OCI-LY7 (cell line): ENCODE results near the gene ACSS1.

Experiments
- EZH2phosphoT487 ChIP-seq: fragments of 200-600 bp; sonication (generic); IDR thresholded peaks from 2 replicates; pipeline ENCODE4 v1.6.1; 2018; ENCODE audit warnings: low read depth, borderline replicate concordance, mild to moderate bottlenecking, mixed run types, antibody characterized with exemption, low read length, moderate library complexity, mixed read lengths
- TF ChIP-seq, protein P1 (sequence below): fragments of 200-600 bp; sonication (generic); conservative IDR thresholded peaks from 2 replicates; pipeline ENCODE4 v1.5.1; 2014; ENCODE audit warnings: mild to moderate bottlenecking, antibody characterized with exemption, low read length, moderate library complexity, mixed read lengths

GRCh38 chr20:25047766-25048165 lies 10.2 kb downstream of the ACSS1 start:
- TF ChIP-seq, protein P1, sequence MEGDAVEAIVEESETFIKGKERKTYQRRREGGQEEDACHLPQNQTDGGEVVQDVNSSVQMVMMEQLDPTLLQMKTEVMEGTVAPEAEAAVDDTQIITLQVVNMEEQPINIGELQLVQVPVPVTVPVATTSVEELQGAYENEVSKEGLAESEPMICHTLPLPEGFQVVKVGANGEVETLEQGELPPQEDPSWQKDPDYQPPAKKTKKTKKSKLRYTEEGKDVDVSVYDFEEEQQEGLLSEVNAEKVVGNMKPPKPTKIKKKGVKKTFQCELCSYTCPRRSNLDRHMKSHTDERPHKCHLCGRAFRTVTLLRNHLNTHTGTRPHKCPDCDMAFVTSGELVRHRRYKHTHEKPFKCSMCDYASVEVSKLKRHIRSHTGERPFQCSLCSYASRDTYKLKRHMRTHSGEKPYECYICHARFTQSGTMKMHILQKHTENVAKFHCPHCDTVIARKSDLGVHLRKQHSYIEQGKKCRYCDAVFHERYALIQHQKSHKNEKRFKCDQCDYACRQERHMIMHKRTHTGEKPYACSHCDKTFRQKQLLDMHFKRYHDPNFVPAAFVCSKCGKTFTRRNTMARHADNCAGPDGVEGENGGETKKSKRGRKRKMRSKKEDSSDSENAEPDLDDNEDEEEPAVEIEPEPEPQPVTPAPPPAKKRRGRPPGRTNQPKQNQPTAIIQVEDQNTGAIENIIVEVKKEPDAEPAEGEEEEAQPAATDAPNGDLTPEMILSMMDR = no peak
- TF ChIP-seq EZH2phosphoT487 = no peak
